Hematopoietic multipotent progenitor cell treated with erythropoietin and hydrocortisone succinate and interleukin-3 and kit ligand, for 4 days (in vitro differentiated cells): ENCODE measurements around the gene C8G.

ENCODE experiments used
- DNase-seq: peaks from one replicate; pipeline ENCODE4 v3.0.0-alpha.2; 2015

The C8G gene

GRCh38 chr9:136944519-136945332, at the start of gene C8G, which contains the start of gene FBXW5:
TSS of gene C8G (plus strand) at chr9:136945243. CDS start at chr9:136945321, 78 bp downstream.
TSS of gene FBXW5 (minus strand) at chr9:136944738. CDS start at chr9:136944083, 655 bp downstream.
- peak; percentile 98 for DNase-seq

DNA sequence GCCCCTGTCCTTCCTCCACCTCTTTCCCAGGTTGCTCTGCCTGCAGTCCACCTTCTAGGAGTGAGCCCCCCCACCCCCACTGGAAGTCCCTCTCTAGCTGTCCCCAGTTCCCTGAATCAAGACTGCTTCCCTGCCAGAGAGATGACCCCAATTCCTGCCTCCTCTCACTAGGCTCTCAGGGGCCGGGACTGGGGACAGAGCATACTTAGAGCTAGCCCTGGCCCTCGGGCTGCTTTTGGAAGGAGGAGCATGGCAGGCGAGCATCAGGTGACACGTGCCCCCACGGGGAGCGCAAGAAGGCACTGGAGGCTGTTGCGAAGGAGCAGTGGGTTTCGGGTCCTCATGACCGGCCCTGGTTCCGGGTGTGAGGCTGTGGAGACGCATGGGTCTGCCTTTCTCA, 49.0 kb upstream of the C8G start:
- no peak for DNase-seq

DNA sequence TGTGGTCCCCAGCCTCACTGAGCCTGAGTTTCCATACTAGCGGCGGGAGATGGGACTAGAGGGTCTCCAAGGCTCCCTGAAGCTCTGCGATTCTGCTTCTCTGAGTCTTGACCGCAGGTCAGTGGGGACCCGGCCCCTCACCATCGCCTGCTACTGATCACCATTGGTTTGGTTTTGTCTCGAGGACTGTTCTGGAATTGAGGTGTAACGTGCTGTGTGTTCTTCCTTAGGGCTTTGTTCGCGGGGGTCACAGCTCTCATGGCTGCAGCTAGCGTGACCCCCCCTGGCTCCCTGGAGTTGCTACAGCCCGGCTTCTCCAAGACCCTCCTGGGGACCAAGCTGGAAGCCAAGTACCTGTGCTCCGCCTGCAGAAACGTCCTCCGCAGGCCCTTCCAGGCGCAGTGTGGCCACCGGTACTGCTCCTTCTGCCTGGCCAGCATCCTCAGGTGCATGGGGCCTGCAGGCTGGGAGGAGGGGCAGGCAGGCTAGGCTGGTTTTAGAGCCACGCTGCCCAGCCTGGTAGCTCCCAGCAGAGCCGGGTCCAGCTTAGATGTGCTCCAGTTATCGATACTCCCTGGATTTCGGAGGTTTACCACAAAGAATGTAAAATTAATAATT, 46.5 kb upstream of the C8G start:
- no peak for DNase-seq

GRCh38 chr9:136899196-136899595, 45.8 kb upstream of the C8G start:
- DNase-seq, result no peak

DNA sequence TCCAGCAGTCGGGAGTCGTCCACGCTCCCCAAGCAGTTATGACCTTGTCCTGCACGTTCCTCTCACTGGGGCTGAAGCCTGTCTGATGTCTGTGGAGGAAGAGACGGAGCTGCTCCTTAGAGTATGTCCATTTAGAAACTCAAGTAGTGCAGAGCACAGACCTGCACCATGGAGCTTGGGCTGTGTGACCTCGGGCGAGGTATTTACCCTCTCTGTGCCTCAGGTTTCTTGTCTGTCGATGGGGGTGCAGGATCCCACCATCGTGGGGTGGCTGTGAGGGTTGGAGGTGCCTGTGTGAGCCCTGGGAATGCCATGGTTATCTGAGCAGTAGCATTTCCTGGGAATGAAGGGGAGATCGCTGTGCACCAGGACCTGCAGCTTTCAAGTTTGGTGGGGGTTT, 44.5 kb upstream of the C8G start:
- DNase-seq, result no peak

- DNase-seq, result no peak
Measured at GRCh38 chr9:136900988-136901515, 44.0 kb upstream of the C8G start.

- peak; percentile 33 for DNase-seq
Measured at GRCh38 chr9:136901516-136902258, 43.4 kb upstream of the C8G start.

GRCh38 chr9:136902259-136902821, 42.7 kb upstream of the C8G start:
- DNase-seq, result no peak

- no peak for DNase-seq
Measured at GRCh38 chr9:136903041-136903554, 41.9 kb upstream of the C8G start.

- no peak for DNase-seq
Measured at GRCh38 chr9:136906266-136906665, 38.8 kb upstream of the C8G start.

DNA sequence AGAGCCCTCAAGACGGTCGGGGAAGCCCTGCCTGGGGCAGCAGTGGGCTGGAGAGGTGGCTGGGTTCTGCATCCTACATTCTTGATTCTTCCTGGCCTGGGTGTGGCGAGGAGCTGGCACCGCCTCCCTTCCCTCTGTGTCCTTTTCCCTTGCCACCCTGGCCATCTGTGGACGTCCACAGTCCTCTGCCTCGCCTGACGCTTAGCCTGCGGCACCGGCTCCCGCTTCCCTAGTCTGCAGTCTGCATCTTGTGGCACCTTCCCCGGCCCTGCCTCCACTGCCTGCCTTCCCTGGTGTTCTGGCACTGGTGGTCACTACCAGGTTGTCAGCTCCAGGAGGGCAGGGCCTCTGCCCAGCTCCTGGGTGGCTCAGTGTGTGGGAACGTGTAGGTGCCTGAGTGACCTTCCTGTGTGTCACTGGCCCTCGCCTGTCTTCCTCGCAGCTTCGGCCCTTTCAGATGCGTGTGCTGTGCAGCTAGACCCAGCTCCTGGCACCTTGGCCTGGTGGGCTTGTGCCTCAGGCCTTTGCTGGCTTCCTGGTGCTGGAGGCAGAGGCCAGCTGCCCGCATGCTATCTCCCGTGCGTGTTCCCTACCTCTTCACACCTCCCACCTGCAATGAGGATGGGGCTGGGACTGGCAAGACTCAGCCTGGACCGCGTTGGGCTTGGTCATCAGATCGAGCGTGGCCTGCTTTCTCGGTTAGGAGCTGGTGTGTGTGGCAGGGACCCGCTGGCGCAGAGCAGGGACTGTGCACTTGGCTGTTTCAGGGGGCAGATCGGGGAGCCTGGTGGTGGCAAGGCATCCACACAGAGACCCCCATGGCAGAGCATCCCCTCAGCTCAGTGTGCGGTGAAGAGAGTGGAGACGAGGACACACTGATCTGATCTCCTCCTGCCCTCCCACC, 37.8 kb upstream of the C8G start:
- no peak for DNase-seq

GRCh38 chr9:136910197-136910900, 34.7 kb upstream of the C8G start:
- no peak for DNase-seq

GRCh38 chr9:136910901-136911245, 34.2 kb upstream of the C8G start:
- peak; percentile 24 for DNase-seq

GRCh38 chr9:136913701-136914438, 31.2 kb upstream of the C8G start:
- no peak for DNase-seq

- DNase-seq, result no peak
Measured at GRCh38 chr9:136915632-136916329, 29.3 kb upstream of the C8G start.

DNA sequence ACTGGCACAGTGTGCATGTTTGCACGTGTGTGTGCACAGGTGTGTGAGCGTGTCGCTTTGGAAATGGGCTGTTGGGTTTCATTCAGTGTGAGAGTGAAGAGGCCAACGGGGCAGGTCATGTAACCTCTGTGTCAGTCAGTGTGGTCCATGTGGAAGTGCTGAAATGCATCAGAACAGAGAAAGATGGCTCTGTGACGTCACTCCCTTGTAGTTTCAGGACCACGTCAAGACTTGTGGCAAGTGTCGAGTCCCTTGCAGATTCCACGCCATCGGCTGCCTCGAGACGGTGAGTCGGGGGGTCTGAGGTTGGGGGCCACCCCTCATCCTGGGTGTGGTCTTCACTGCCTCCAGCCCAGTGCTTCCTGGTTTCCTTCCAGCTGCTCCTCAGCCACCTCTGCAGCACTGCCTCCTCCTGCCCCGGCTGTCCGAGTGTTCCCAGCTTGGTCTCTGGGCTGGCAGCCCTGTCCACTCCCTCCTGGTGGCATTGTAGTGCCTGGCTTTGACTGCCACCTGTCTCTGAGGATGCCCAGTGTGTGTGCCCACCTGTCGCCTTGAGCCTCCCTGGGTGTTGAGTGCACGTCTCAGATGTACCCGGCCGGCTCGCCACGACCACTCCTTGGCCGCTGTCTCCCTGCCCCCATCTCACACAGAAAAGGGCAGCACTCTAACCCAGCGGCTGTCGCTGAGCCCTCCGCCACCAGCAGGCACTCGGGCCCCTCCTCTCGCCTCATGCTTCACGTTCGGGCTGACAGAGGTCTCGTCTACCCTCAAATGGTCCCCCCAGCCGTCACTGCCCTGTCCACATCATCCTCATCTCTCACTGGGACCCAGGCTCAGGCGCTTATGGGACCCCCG, 28.5 kb upstream of the C8G start:
- no peak for DNase-seq

GRCh38 chr9:136917902-136918301, 27.1 kb upstream of the C8G start:
- DNase-seq, result no peak

DNA sequence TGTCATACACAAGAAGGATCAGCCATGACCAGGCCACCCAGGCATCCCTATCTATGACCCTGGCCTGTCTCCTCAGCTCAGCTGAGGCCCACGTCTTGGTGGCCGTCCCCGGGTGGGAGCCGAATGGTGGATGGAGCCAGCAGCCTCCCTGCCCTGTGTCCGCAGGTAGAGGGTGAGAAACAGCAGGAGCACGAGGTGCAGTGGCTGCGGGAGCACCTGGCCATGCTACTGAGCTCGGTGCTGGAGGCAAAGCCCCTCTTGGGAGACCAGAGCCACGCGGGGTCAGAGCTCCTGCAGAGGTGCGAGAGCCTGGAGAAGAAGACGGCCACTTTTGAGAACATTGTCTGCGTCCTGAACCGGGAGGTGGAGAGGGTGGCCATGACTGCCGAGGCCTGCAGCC, 25.0 kb upstream of the C8G start:
- DNase-seq, result no peak

- no peak for DNase-seq
Measured at GRCh38 chr9:136920734-136921231, 24.3 kb upstream of the C8G start.
